IPS-18c (cell line): ENCODE data around the gene RNF183.
"Not testable (repeated sequence)": the region's sequence is repeated elsewhere in the genome, so short reads cannot be mapped to it uniquely, and the experiment has no call there.

Experiments
- H3K4me3 ChIP-seq: 2 replicates; pipeline ENCODE4 v1.7.0; 2013; ENCODE audit warnings: low read depth, mild to moderate bottlenecking, low read length, moderate library complexity; ENCODE audit not compliant: insufficient read depth
- H3K9me3 ChIP-seq: one replicate; pipeline ENCODE4 v1.6.1; 2013; ENCODE audit warnings: mild to moderate bottlenecking, low read length, moderate library complexity; ENCODE audit not compliant: control insufficient read depth, insufficient read depth

The RNF183 gene

DNA sequence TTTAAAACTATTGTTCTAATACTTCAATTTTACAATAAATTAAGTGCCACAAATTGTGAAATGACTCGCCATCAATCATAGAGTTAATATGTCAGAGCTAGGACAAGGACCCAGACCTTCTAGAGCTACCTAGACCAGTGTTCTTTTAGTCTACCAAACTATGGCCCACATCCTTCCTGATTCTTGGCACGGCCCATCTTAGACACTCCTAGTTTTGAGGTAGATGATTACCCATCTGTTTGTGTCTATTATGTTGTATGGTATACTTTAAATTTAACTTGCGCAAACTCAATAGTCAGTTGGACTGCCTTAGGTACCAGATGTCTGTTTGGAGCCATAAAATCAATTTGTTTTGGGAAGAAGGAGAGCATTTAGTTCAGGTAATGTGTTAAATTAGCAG lies 45.3 kb downstream of the RNF183 start:
- Histone ChIP-seq H3K9me3 (no peaks in the 10 kb centered on the region), H3K4me3 (no peak overlapping the region)

DNA sequence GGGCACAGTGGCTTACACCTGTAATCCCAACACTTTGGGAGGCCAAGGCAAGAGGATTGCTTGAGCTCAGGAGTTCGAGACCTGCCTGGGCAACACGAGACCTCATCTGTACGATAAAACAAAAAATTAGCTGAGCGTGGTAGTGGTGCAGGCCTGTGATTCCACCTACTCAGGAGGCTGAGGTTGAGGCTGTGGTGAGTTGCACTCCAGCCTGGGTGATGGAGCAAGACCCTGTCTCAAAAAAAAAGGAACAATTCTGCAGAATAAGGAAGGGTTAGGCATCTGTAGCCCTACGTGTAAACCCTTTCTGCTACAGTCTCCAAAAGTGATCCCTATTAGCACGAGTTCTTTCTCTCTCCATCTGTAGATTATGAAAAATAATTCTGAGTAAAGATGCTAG lies 47.7 kb downstream of the RNF183 start:
- H3K9me3 ChIP-seq: no peaks in the 10 kb centered on the region
- H3K4me3 ChIP-seq: no peak overlapping the region

DNA sequence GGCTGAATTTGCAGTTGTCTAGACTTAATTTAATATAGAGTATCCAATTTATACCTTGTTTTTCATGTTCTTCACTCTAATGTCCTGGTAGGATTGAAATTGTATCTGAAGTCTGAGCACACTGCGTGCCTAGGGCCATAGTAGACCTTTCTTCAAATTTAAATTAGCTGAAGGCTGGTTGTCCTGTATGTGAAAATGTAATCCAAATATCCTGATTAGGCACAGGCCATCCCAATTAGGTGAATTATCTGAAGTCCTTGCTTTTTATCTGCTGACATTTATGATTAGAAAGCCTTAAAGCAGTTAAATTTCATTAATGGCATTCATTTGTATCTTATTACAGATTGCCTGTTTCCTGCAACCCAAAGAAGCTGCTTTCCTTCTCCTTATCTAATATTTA lies 48.2 kb downstream of the RNF183 start:
- H3K4me3 ChIP-seq: no peak overlapping the region
- no peaks in the 10 kb centered on the region for H3K9me3 ChIP-seq

DNA sequence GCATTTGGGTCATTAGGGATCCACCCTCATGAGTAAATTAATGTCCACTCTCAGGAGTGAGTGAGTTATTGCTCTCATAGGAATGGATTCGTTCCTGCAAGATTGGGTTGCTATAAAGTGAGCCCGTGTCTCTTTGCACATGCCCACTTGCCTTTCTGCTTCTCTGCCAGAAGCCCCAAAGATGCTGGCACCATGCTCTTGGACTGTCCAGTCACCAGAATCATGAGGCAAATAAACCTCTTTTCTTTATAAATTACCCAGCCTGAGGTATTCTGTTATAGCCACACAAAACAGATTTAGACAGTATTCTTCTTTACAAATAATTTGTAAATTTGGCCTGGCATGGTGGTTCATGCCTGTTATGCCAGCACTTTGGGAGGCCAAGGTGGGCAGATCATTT lies 52.4 kb downstream of the RNF183 start:
- H3K4me3 ChIP-seq: no peak overlapping the region
- H3K9me3 ChIP-seq: no peaks in the 10 kb centered on the region

DNA sequence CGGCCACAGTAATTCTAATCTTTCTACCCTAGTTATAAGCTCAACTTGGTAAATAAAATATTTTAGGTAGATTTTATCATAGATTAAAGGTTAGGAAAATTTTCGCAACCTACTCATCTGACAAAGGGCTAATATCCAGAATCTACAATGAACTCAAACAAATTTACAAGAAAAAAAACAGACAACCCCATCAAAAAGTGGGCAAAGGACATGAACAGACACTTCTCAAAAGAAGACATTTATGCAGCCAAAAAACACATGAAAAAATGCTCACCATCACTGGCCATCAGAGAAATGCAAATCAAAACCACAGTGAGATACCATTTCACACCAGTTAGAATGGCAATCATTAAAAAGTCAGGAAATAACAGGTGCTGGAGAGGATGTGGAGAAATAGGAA lies 53.5 kb downstream of the RNF183 start:
- H3K4me3 ChIP-seq, H3K9me3 ChIP-seq: not testable (repeated sequence)

DNA sequence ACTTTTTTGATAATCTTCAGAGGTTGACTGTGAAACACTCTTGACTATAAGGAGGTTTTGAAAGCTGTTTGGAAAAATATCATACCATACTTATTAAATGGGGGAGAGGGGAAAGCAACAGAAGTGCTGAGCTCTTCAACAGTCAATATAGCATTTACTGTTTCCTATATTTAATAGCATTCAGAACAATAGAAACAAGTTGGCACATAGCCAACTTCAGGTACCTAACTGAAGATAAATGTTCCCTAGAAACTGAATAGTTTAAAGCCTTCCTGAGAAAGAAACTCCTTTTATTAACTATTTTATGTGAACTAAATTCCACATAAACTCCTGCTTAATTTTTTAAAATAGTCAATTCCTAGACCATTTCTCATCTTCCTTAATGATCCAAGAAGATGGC lies 55.5 kb downstream of the RNF183 start:
- H3K9me3 ChIP-seq: no peaks in the 10 kb centered on the region
- H3K4me3 ChIP-seq: no peak overlapping the region
